Adipocyte (in vitro differentiated cells): ENCODE results near the gene MCFD2.
"Not testable (repeated sequence)": the region's sequence is repeated elsewhere in the genome, so short reads cannot be mapped to it uniquely, and the experiment has no call there.

Experiments used
- DNase-seq: peaks from one replicate; pipeline ENCODE4 v3.0.0-alpha.2; 2015; ENCODE audit warnings: low read depth
- H3K27me3 ChIP-seq: replicated peaks from 2 replicates; pipeline ENCODE4 v1.7.0; 2013; ENCODE audit warnings: mild to moderate bottlenecking, low read length, moderate library complexity; ENCODE audit not compliant: control insufficient read depth, insufficient read depth
- H3K36me3 ChIP-seq: 2 replicates; pipeline ENCODE4 v1.7.0; 2013; ENCODE audit warnings: low read length, mild to moderate bottlenecking, moderate library complexity; ENCODE audit not compliant: control insufficient read depth, insufficient read depth, severe bottlenecking
- H3K4me1 ChIP-seq: 2 replicates; pipeline ENCODE4 v1.7.0; 2013; ENCODE audit warnings: mild to moderate bottlenecking, low read length, moderate library complexity; ENCODE audit not compliant: control insufficient read depth, insufficient read depth
- H3K4me3 ChIP-seq: 2 replicates; pipeline ENCODE4 v1.7.0; 2013; ENCODE audit warnings: mild to moderate bottlenecking, low read length, moderate library complexity
- H3K9ac ChIP-seq: 2 replicates; pipeline ENCODE4 v1.7.0; 2013; ENCODE audit warnings: mild to moderate bottlenecking, low read length, moderate library complexity
- H3K9me3 ChIP-seq: 2 replicates; pipeline ENCODE4 v1.7.0; 2013; ENCODE audit warnings: mild to moderate bottlenecking, low read length, moderate library complexity; ENCODE audit not compliant: control insufficient read depth

MCFD2 gene

DNA sequence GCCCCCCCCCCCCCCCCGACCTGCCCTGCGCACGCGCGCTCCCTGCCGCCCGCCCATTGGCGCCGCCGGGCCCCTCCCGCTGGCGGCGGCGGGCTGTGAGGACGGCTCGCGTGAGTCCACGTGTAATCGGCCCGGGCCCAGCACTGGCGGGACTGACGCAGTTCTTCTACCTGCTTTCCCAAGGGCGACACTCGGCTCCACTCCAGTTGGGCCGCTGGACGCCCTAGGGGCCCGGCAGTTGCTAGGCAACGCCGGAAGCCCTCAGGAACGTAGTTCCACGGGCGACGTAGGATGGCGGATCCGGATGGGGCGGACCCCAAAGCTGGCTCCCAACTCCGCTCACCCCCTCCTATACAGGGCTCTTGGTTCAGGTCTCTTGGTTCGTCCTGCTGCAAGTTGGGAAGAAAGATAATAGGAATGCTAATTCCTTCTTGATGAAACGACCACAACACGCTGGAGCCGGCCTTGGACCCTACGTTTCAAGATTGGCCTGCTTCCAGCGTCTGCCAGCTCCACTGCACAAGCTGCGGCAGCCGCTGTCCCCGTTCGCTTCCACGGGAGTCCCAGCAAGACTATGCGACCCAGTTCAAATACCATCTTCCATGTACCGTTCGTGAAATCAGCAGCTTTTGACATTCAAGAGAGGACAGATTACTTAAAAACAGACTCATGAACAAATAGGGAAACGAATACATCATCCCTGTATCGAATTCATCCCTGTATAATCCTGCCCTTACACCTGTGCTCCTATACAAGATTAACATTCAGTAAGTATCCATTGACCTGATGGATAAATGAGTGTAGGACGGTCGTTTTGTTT lies 415 bp upstream of the MCFD2 start:
- H3K4me1 ChIP-seq = peaks cover 36% of the 10 kb centered on the region
- H3K9ac ChIP-seq = peak overlapping the region; percentile 97
- peak overlapping the region; percentile 87 for H3K4me3 ChIP-seq
- H3K36me3 ChIP-seq = no peaks in the 10 kb centered on the region
- peak; percentile 94 for DNase-seq
- H3K9me3 ChIP-seq = no peaks in the 10 kb centered on the region
- no peaks in the 10 kb centered on the region for H3K27me3 ChIP-seq

DNA sequence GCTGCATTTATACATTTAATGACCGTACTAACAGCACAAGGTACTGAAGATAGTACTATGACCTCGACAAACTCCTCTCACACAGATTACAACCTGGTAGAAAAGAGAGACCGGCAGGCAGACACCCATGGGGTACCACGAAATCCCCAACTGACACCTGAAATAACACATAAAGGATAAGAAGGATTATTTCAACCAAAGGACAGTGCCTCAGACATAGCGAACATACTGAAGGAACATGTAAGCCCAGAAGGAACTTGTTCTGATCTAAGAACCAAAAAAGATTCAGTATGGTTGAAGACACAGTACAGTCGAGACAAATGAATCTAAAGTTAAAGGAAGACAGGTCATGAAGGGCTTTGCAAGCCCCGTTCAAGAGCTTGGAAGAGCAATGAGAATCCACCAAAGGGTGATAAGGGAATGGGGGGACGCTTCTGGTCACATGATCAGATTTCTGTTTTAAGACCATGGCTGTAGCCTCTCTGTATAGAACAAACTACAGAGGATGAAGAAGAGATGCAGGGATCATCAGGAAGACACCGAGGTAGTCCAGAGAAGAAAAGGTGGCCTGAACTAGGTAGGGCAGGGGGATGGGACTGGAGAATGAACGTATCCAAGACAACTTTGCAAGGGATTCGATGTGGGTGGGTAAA lies 902 bp downstream of the MCFD2 start:
- Histone ChIP-seq H3K4me1 (peaks cover 40% of the 10 kb centered on the region), H3K27me3 (no peaks in the 10 kb centered on the region), H3K9me3 (no peaks in the 10 kb centered on the region), H3K9ac (peak overlapping the region; percentile 97), H3K36me3 (peaks cover 10% of the 10 kb centered on the region), H3K4me3 (peak overlapping the region; percentile 87)
- peak; percentile 41 for DNase-seq

DNA sequence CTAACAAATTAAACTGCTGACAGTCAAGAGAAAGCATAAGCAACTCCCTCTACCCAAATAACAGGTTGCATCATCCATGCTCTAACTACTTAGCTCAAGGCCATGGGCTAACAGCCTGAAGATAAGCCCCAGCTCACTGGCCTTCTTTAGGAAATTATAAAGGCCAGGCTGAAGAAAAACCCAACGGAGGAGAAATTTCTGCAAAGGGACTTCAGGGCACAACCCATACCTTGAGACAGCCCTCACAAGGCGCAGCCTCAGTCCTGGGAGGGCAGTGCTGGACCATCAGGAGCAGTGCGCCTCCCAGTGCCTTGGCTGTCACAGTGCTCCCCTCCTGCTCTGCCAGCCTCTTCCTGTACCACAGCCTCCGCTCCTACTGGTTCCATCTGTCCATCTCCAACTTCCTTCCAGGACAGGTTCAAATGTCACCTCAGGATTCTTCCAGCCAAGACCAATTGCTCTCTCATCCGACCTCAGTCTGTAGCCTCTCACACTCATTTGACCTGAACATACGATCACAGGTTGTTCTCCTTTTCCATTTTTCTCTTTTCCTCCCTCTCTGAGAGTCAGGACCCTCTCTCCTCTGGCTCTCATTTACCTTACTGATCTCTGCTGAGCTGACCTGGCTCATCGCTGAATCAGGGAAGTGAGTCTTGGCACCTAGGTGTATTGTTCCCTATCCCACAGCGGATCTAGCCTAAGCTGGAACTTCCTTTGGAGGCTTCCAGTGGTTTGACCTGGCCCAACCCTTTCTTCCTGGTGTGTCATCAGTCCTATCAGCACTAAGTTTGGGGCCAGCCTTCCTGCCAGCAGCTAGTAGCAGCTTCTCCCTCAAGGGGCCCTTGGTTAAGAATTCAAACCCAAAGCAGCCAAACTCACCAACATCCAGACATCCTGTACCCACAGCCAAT lies 1.9 kb downstream of the MCFD2 start:
- DNase-seq = peak; percentile 54
- H3K27me3 ChIP-seq = no peaks in the 10 kb centered on the region
- H3K4me1 ChIP-seq = peaks cover 46% of the 10 kb centered on the region
- H3K9ac ChIP-seq = peak overlapping the region; percentile 97
- peaks cover 20% of the 10 kb centered on the region for H3K36me3 ChIP-seq
- peak overlapping the region; percentile 87 for H3K4me3 ChIP-seq
- H3K9me3 ChIP-seq = no peaks in the 10 kb centered on the region

DNA sequence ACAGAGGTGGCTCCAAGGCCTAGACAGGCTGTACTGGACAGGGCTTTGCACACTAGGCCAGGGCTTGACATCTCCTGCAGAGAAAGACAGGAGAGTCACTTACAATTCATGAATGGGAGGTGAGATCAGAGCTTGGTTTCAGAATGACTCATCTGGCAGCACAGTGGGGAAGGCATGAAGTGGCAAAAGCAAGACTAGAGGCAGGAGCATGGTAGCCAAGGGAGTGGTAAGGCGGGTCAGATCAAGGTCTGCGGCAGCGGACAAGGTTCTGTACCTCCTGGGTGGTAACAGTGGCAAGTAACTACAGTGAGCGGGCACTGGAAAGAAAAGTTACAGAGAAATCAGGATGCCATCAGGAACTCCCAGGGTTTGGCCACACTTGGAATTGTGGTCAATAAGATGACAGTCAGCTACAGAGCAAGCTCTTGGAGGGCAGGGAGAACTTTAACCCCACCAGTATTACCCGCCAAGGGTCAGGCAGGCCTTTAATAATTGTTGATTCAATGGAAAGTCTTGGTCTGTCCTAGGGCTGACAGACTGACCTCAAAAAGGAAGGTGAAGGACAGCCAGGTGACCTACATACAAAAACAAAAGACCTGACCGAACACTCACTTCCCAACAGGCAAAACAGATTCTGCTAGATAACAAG lies 5.7 kb downstream of the MCFD2 start:
- no peaks in the 10 kb centered on the region for H3K27me3 ChIP-seq
- peak; percentile 61 for DNase-seq
- no peaks in the 10 kb centered on the region for H3K9me3 ChIP-seq
- H3K4me3 ChIP-seq = no peak overlapping the region
- no peak overlapping the region for H3K9ac ChIP-seq
- peaks cover 57% of the 10 kb centered on the region for H3K36me3 ChIP-seq
- peaks cover 37% of the 10 kb centered on the region for H3K4me1 ChIP-seq

DNA sequence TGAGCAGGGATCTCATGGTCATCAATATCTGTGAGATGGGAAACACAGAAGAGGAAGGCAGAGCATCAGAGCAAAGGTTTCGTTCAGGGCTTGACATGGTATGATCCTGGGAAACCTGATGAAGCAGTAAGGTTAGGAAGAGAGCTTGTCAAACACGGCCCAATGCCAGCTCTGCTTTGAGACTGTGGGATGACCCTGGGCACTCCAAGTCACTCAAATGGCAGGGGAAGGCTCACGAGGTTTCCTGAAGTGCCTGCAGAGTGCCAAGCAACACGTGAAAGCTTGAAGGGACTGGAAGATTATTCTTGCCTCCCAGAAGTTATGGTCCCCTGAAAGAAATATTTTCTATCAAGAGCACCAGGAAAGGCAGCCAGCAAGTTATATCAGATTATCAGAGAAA lies 6.5 kb downstream of the MCFD2 start:
- Histone ChIP-seq H3K4me1 (peaks cover 30% of the 10 kb centered on the region), H3K9me3 (no peaks in the 10 kb centered on the region), H3K9ac (no peak overlapping the region), H3K4me3 (no peak overlapping the region), H3K36me3 (peaks cover 63% of the 10 kb centered on the region), H3K27me3 (no peaks in the 10 kb centered on the region)
- no peak for DNase-seq

DNA sequence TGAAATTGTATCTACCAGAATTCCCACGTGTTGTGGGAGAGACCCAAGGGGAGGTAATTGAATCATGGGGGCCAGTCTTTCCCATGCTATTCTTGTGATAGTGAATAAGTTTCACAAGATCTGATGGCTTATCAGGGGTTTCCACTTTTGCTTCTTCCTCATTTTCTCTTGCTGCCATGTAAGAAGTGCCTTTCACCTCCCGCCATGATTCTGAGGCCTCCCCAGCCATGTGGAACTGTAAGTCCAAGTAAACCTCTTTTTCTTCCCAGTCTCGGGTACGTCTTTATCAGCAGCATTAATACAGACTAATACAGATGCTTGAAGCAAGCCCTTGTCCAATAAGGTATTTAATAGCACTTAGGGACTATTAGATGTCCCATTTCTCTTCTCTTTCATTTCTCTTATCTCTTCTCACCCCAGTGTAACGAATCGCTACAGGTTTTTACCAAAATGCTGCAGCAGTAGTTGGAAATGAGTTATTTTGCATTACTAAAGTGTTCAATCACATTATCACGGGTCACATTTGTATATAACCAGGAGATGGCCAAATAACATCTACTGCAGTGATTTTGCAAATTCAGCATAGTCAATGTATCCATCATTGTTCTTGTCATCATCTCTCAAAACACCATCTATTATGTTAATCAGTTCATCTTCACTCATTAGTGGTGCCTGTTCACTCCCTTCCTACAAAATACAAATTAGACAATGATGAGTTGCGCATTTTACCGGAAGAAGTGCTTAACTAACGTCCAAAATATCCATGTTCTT lies 10.5 kb downstream of the MCFD2 start:
- not testable (repeated sequence) for H3K4me1 ChIP-seq, DNase-seq, H3K4me3 ChIP-seq, H3K27me3 ChIP-seq, H3K9me3 ChIP-seq, H3K9ac ChIP-seq
- H3K36me3 ChIP-seq = peaks cover 63% of the 10 kb centered on the region

DNA sequence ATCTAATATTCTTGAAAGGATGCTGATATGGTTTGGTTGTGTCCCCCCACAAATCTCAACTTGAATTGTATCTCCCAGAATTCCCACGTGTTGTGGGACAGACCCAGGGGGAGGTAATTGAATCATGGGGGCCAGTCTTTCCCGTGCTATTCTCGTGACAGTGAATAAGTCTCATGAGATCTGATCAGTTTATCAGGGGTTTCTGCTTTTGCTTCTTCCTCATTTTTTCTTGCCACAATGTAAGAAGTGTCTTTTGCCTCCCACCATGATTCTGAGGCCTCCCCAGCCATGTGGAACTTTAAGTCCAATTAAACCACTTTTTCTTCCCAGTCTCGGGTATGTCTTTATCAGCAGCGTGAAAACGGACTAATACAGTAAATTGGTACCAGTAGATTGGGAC lies 12.6 kb downstream of the MCFD2 start:
- not testable (repeated sequence) for H3K9me3 ChIP-seq, H3K4me1 ChIP-seq, H3K27me3 ChIP-seq, H3K9ac ChIP-seq, DNase-seq, H3K4me3 ChIP-seq
- H3K36me3 ChIP-seq = peaks cover 43% of the 10 kb centered on the region

DNA sequence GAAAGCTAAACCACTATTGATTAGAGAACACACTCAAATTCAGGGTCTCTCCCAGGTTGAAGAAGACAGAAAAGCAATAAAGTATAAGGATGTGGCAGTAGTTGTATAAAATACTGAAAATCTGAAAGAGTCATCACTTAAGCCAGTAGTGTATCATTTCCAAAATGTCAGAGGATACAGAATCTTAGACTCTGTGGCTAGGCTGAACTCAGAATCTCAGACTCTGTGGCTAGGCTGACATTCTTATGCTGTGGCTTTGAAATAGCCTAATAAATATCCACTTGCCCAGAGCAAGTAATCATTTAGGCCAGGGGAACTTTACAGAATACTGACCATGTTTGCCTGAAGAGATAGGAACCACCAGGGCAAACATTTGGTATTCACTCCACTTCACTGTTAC lies 13.1 kb downstream of the MCFD2 start:
- no peaks in the 10 kb centered on the region for H3K9me3 ChIP-seq
- no peak overlapping the region for H3K4me3 ChIP-seq
- H3K27me3 ChIP-seq = no peaks in the 10 kb centered on the region
- H3K36me3 ChIP-seq = peaks cover 38% of the 10 kb centered on the region
- no peaks in the 10 kb centered on the region for H3K4me1 ChIP-seq
- H3K9ac ChIP-seq = no peak overlapping the region
- DNase-seq = no peak

DNA sequence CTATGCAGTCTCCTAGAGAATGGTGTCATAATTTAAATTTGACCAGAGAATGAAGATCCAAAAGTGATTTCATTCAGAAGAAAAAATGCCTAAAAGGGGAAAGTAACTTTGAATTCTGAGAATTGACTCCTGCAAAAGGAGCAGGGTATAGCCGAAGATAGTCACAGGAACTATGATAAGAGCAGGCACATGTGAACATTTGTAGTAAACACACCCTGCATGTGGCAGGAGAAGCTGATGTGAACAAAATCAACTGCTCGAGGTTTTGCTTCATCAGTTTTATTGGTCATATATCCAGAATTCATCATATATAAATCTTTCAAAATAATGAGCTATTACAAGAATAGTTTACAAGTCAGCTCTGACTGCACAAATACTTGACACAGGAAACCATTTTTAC lies 14.0 kb downstream of the MCFD2 start:
- H3K9me3 ChIP-seq = no peaks in the 10 kb centered on the region
- peaks cover 30% of the 10 kb centered on the region for H3K36me3 ChIP-seq
- no peak for DNase-seq
- H3K4me1 ChIP-seq = no peaks in the 10 kb centered on the region
- H3K9ac ChIP-seq = no peak overlapping the region
- no peak overlapping the region for H3K4me3 ChIP-seq
- no peaks in the 10 kb centered on the region for H3K27me3 ChIP-seq

DNA sequence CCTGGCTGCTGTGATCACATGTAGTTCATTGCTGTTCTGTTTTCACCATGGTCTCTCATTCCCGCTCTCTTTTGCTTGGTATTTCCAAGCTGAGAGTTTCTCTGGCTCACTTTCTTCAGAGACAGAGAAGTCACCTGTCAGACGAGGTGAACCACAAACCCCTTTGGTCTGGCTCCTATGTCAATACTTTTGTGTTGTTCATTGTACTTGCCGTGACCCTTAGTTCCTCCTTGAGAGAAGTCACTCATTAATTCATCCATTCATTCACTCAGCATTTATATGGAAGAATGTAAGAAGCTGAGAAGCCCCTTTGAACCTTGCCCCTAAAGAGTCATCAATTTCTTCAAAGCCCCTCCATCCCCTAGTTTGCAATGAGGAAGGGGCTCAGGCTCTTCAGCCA lies 15.2 kb downstream of the MCFD2 start:
- Histone ChIP-seq H3K9me3 (no peaks in the 10 kb centered on the region), H3K4me3 (no peak overlapping the region), H3K36me3 (peaks cover 19% of the 10 kb centered on the region), H3K27me3 (no peaks in the 10 kb centered on the region), H3K4me1 (no peaks in the 10 kb centered on the region), H3K9ac (no peak overlapping the region)
- DNase-seq = no peak
